GM19468 (cell line): Measurements from ENCODE around the gene MICAL1.
"Not testable (repeated sequence)": the region's sequence is repeated elsewhere in the genome, so short reads cannot be mapped to it uniquely, and the experiment has no call there.

Experiments used
- ATAC-seq: cut with Tn5 transposase; IDR thresholded peaks from one replicate; pipeline ENCODE4 v1.9.1; 2021; ENCODE audit warnings: mild to moderate bottlenecking, moderate library complexity, moderate number of reproducible peaks; ENCODE audit not compliant: unreplicated experiment; ENCODE audit errors: extremely low read depth

The MICAL1 gene

GRCh38 chr6:109478222-109478805 is 22.7 kb upstream of the MICAL1 start:
- ATAC-seq, result no peak

DNA sequence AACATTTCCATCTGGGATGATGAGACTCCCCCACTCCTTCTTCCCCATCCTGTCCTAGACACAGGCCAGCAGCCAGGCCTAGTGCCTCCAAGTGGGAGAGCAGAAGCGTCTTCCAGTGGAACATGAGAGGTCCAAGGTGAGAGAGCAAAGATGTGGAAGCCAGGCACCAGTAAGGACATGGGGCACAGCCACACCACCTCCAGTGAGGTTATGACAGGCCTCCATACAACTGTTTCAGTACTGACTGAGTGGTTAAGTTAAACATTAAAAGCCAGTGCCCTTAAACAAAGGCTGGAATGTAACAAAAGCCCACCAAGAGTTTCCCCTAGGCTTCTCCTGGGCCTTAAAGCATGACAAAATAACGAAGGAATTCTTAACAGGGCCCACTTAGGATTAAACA is 22.2 kb upstream of the MICAL1 start:
- ATAC-seq, result no peak

GRCh38 chr6:109477184-109477583 is 21.6 kb upstream of the MICAL1 start:
- no peak for ATAC-seq

DNA sequence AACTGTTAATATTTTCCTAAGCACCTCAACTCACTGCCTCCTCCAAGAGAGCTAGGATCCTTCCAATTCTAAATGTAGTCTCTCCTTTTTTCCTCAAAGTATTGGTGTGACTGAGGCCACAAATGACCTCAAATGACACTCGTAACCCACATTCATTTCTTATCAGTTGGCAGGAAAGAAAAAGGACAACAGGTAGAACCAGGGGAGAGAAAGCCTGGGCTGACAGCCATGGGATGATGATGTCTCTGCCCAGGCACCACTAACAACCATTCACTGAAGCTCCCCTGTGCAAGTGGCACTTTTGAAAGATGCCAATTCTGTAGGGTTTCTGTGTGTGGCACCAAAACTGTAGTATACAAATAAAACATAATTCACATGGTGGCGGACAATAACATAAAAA is 20.1 kb upstream of the MICAL1 start:
- ATAC-seq, result no peak

GRCh38 chr6:109474995-109475394 is 19.4 kb upstream of the MICAL1 start:
- no peak for ATAC-seq

DNA sequence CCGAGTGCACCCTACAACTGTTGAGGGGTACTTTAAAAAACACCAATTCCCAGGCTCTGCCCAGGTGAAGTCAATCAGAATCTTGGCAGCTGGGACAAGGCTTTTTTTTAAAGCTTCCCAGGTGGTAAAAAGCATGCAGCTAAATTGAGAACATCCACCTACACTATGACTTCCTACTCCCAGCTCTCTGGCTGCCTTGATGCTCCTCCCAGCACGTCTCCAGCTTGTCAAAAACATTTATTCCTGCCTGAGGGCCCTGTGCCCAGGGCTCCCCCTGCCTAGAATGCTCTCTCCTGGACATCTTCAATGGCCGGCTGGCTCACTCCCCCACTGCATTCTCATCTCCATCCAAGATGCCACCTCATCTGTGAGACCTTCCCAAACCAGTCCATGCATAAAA is 17.5 kb upstream of the MICAL1 start:
- ATAC-seq, result no peak

GRCh38 chr6:109472132-109472995 is 16.8 kb upstream of the MICAL1 start:
- ATAC-seq, result no peak

GRCh38 chr6:109471105-109471810 is 15.7 kb upstream of the MICAL1 start:
- ATAC-seq, result no peak

DNA sequence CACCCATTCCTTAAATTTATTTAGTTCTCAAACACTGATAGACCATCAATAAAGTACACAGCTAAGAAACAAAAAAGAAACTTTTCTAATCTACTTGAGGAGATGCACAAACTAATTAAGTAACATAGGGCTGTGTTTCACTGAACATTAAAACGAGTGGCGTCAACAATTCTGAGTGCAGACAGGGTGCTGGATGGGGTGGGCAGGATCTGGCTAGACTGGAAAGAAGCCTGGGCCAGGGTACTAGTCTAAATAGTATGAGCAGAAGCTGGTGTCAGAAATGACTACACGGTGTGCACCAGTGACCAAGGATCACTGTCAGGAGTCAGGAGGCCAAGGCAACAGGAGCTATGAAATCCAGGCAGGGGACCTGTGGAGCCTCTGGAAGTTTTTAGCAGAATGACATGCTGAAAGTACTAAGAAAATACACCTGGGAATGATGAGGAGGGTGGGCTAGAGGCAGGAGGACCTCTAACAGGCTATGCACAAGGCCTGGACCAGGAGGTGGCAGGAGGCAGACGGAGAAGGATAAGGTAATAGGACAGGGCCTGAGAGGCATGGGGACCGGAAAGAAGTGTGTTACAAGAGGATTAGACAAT is 14.1 kb upstream of the MICAL1 start:
- ATAC-seq, result no peak

DNA sequence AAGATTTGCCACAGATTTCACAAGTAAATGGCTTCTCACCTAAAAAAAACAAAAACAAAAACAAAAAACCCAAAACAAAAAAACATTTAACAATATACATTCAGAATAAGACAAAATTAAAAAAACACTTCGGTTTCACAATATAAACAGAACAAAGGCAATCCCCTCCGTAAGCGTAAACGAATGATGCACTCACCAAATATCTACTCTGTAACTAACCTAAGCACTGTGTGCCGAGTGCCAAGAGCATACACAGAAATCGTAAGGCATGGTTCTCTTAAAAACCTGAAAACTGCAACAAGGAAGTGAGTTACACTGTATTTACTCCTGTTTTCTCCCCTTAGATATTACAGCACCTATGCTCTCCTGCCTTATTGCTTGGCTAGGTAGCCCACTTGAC is 12.1 kb upstream of the MICAL1 start:
- ATAC-seq, result no peak

- no peak for ATAC-seq
These were observed 10.8 kb upstream of the MICAL1 start for GRCh38 chr6:109466212-109466923.

GRCh38 chr6:109465772-109466171 is 10.2 kb upstream of the MICAL1 start:
- no peak for ATAC-seq

DNA sequence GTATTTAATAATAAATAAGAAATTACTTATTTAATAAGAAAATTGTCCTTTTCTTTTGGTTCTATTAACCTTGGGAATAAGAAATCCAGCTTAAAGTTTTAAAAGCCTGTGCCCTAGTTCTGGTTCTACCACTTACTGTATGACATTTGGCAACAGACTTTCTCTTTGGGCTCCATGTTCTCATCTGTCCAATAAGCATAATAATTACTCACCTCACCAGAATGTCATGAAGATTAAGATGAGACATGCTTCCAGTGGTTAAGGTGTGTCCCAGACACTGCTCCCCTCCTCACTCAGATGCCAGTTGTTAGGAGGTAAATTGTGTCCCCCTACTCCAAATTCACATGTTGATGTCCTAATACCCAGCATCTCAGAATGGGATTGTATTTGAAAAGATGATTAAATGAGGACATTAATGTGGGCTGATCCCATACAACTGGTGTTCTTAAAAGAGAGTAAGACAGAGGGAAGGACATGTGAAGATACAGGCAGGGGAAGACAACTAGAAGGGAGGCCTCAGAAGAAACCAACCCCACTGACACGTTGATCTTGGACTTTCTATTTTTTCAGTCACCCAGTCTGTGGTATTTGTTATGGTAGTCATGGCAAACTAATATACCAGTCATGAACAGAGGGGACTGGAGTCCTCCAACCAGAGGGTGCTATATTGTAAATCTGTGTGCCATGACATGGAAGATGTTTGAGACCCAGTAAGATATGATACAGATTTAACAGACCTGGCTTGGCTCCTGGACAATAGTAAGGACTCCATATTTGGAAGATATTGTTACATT is 6.4 kb upstream of the MICAL1 start:
- no peak for ATAC-seq

GRCh38 chr6:109461205-109461604 is 5.6 kb upstream of the MICAL1 start:
- not testable (repeated sequence) for ATAC-seq

GRCh38 chr6:109460161-109460829 is 4.7 kb upstream of the MICAL1 start:
- ATAC-seq, result no peak

DNA sequence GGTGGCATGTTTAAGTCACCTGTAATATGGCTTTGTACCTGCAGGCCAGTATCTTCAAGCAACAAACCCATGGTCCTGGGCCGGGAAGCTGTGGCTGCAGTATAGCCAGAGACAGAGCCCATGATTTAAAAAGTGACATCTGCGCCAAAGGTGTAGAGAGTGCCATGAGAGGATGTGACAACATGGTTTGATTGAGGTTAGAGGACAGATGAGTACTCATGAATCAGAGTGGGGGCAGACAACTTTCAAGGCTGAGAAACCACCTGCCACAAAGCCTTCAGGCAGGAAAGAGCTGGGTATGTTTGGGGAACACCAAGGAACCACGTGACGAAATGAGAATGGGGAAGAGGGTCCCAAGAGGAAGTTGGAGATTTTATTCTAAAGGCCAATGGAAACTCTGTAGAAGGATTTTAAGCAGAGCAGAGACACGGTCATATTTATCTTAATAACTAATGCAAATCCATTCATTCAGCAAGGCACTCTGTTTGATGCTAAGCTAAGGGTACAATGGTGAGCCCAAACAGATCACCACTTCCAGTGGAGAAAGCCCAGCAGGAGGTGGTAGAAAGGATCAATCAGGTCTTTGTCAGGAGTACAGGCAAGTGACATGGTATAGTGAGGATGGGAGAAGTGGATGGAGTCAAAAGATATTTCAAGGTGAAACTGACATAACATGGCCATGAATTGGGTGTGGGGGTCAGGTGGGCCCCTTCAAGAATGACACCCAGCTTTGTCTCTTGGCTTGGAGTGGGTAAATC is 3.4 kb upstream of the MICAL1 start:
- ATAC-seq, result no peak

DNA sequence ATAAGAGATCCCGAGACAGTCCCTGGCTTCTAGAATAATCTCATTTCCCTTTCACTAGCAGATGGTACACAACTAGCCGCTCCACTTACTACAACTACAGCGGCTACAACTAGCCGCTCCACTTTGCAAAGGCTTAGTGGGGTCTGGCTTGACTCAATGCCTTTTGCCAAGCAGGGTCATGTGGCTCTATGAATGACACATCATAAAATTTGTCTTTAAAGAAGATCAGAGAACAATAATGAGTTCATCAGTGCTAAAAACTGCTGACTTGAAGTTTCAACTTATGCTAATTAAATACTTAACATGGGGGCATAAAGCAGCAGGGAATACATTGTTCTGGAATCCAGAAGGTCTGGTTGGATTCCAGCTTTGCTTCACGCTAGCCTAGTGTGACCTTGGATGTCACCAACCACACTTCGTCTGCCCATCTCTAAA is 2.0 kb upstream of the MICAL1 start:
- ATAC-seq, result no peak
